Measurements from ENCODE around the gene NEGR1.

- TF ChIP-seq POLR2A (IDR thresholded peaks at IDR 0.05) (no peak), EP300 (IDR thresholded peaks at IDR 0.05) (no peak)
- TF ChIP-seq, protein P1, sequence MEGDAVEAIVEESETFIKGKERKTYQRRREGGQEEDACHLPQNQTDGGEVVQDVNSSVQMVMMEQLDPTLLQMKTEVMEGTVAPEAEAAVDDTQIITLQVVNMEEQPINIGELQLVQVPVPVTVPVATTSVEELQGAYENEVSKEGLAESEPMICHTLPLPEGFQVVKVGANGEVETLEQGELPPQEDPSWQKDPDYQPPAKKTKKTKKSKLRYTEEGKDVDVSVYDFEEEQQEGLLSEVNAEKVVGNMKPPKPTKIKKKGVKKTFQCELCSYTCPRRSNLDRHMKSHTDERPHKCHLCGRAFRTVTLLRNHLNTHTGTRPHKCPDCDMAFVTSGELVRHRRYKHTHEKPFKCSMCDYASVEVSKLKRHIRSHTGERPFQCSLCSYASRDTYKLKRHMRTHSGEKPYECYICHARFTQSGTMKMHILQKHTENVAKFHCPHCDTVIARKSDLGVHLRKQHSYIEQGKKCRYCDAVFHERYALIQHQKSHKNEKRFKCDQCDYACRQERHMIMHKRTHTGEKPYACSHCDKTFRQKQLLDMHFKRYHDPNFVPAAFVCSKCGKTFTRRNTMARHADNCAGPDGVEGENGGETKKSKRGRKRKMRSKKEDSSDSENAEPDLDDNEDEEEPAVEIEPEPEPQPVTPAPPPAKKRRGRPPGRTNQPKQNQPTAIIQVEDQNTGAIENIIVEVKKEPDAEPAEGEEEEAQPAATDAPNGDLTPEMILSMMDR (IDR thresholded peaks at IDR 0.05) = no peak
These were observed 644.1 kb downstream of the NEGR1 start for GRCh38 chr1:71638081-71638766.

Data from ovary (tissue), 3 donors.